Hippocampal formation (tissue), 2 donors: ENCODE results near the gene FATE1.

Experiments
- DNase-seq, 2 donors: peaks; one replicate each; lab custom pipeline; 2025; lab: John Stamatoyannopoulos, UW

FATE1 gene

GRCh38 chrX:151743651-151744470 lies 28.0 kb downstream of the FATE1 start:
- DNase-seq, result no peak

GRCh38 chrX:151745651-151746050 lies 29.8 kb downstream of the FATE1 start:
- no peak for DNase-seq

- DNase-seq, result no peak
Observed at GRCh38 chrX:151746502-151746901, 30.7 kb downstream of the FATE1 start.

GRCh38 chrX:151750511-151750910 lies 34.7 kb downstream of the FATE1 start:
- no peak for DNase-seq

GRCh38 chrX:151752847-151753246 lies 37.0 kb downstream of the FATE1 start:
- DNase-seq, result no peak

- peak; percentile 3 to 8 for DNase-seq
Observed at GRCh38 chrX:151753313-151754046, 37.6 kb downstream of the FATE1 start.

- no peak for DNase-seq
Observed at GRCh38 chrX:151754047-151754429, 38.2 kb downstream of the FATE1 start.

GRCh38 chrX:151754641-151755215 lies 38.9 kb downstream of the FATE1 start:
- DNase-seq, result no peak

GRCh38 chrX:151759041-151759708 lies 43.3 kb downstream of the FATE1 start:
- DNase-seq, result no peak

- DNase-seq, result no peak
Observed at GRCh38 chrX:151762802-151763201, 47.0 kb downstream of the FATE1 start.

- DNase-seq, result no peak
Observed at GRCh38 chrX:151763711-151764110, 47.9 kb downstream of the FATE1 start.

GRCh38 chrX:151765026-151765425 lies 49.2 kb downstream of the FATE1 start:
- DNase-seq, result no peak

- no peak for DNase-seq
Observed at GRCh38 chrX:151771726-151772125, 55.9 kb downstream of the FATE1 start.
